ENCODE measurements around the gene TEX44.
"Not testable (repeated sequence)": the region's sequence is repeated elsewhere in the genome, so short reads cannot be mapped to it uniquely, and the experiment has no call there.

The TEX44 gene

DNA sequence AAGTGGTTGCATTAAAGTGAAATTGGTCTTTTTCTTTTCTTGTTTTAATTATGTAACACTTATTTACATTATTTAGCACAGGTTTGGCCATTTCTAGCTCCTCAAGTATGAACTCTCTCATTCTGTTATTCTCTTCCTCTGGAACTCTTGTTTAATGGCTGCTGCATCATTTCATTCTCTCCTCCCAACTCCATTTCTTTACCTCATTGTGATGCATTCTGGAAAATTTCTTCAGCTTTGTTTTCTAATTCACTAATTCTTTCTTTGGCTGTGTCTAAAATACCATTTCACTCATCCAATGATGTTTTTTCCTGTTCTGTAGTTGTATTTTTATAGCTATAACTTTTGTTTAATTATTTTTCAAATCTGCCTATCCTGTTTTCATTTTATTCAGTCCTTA is 39.9 kb upstream of the TEX44 start:
- Histone ChIP-seq H3K9me3 (ENCODE audit: insufficient read depth, low read length) (peaks cover 9% of the 10 kb centered on the region; the same call in 1 of the 2 replicates), H3F3A (ENCODE audit: insufficient read depth) (no peaks in the 10 kb centered on the region), H3K4me3 (ENCODE audit: insufficient read depth, low read length, poor library complexity, severe bottlenecking) (no peak overlapping the region), H3K79me2 (ENCODE audit: insufficient read depth, low read length) (no peaks in the 10 kb centered on the region), H3K9ac (ENCODE audit: low read length) (no peak overlapping the region), H3K9me2 (replicated peaks; ENCODE audit: insufficient read depth, low read length) (no peaks in the 10 kb centered on the region), H3K27me3 (ENCODE audit: low read length) (no peaks in the 10 kb centered on the region), H2AFZ (ENCODE audit: low read depth, low read length, severe bottlenecking) (no peak overlapping the region), H3K27ac (ENCODE audit: low read depth, low read length) (no peak overlapping the region), H4K20me1 (ENCODE audit: low read depth, low read length) (no peaks in the 10 kb centered on the region), H3K4me2 (ENCODE audit: low read depth, low read length, poor library complexity, severe bottlenecking) (no peak overlapping the region), H3K36me3 (ENCODE audit: low read length) (peaks cover 4% of the 10 kb centered on the region; the same call in 1 of the 2 replicates)
- TF ChIP-seq EZH2phosphoT487 (conservative IDR thresholded peaks at IDR 0.05; ENCODE audit: low read length): no peak
- no peak for TF ChIP-seq CTCF (IDR thresholded peaks at IDR 0.05; ENCODE audit: insufficient read depth, low read length, poor library complexity, severe bottlenecking)

DNA sequence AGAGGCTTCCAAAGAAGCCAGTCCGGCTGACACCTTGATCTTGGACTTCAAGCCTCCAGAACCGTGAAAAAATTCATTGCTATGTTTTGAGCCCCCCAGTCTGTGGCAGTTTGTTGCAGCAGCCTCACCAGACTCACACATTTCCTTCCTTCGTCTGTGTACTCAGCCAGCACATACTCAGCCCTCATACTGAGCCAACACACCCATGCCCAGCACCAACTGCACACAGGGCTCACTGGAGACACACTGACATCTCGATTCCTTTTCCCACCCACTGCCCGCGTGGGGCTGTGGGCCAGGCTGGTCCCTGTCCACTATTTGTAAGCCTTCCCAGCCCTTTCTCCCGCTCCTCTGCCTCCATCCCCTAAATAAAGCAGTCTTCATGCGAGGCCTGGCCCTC is 38.3 kb upstream of the TEX44 start:
- Histone ChIP-seq H3K27ac (ENCODE audit: low read depth, low read length) (no peak overlapping the region), H3K4me3 (ENCODE audit: insufficient read depth, low read length, poor library complexity, severe bottlenecking) (no peak overlapping the region), H3K4me2 (ENCODE audit: low read depth, low read length, poor library complexity, severe bottlenecking) (no peak overlapping the region), H3K27me3 (ENCODE audit: low read length) (no peaks in the 10 kb centered on the region), H3K9me2 (replicated peaks; ENCODE audit: insufficient read depth, low read length) (no peaks in the 10 kb centered on the region), H4K20me1 (ENCODE audit: low read depth, low read length) (no peaks in the 10 kb centered on the region), H3K79me2 (ENCODE audit: insufficient read depth, low read length) (no peaks in the 10 kb centered on the region), H3K9ac (ENCODE audit: low read length) (no peak overlapping the region), H2AFZ (ENCODE audit: low read depth, low read length, severe bottlenecking) (no peak overlapping the region), H3K36me3 (ENCODE audit: low read length) (peaks cover 4% of the 10 kb centered on the region; the same call in 1 of the 2 replicates), H3F3A (ENCODE audit: insufficient read depth) (no peaks in the 10 kb centered on the region), H3K9me3 (ENCODE audit: insufficient read depth, low read length) (peaks cover 9% of the 10 kb centered on the region; the same call in 1 of the 2 replicates)
- no peak for TF ChIP-seq EZH2phosphoT487 (conservative IDR thresholded peaks at IDR 0.05; ENCODE audit: low read length)
- no peak for TF ChIP-seq CTCF (IDR thresholded peaks at IDR 0.05; ENCODE audit: insufficient read depth, low read length, poor library complexity, severe bottlenecking)

- H2AFZ ChIP-seq (ENCODE audit: low read depth, low read length, severe bottlenecking): no peak overlapping the region
- peaks cover 9% of the 10 kb centered on the region; the same call in 1 of the 2 replicates for H3K9me3 ChIP-seq (ENCODE audit: insufficient read depth, low read length)
- no peak overlapping the region for H3K4me2 ChIP-seq (ENCODE audit: low read depth, low read length, poor library complexity, severe bottlenecking)
- H3K9ac ChIP-seq (ENCODE audit: low read length): no peak overlapping the region
- H3K79me2 ChIP-seq (ENCODE audit: insufficient read depth, low read length): no peaks in the 10 kb centered on the region
- H3F3A ChIP-seq (ENCODE audit: insufficient read depth): no peaks in the 10 kb centered on the region
- TF ChIP-seq EZH2phosphoT487 (conservative IDR thresholded peaks at IDR 0.05; ENCODE audit: low read length) (no peak), CTCF (IDR thresholded peaks at IDR 0.05; ENCODE audit: insufficient read depth, low read length, poor library complexity, severe bottlenecking) (no peak)
- no peak overlapping the region for H3K4me3 ChIP-seq (ENCODE audit: insufficient read depth, low read length, poor library complexity, severe bottlenecking)
- no peak overlapping the region for H3K27ac ChIP-seq (ENCODE audit: low read depth, low read length)
- no peaks in the 10 kb centered on the region for H3K9me2 ChIP-seq (replicated peaks; ENCODE audit: insufficient read depth, low read length)
- H3K36me3 ChIP-seq (ENCODE audit: low read length): peaks cover 4% of the 10 kb centered on the region; the same call in 1 of the 2 replicates
- H3K27me3 ChIP-seq (ENCODE audit: low read length): no peaks in the 10 kb centered on the region
- no peaks in the 10 kb centered on the region for H4K20me1 ChIP-seq (ENCODE audit: low read depth, low read length)
Observed at GRCh38 chr2:231554748-231555545, 37.7 kb upstream of the TEX44 start.

DNA sequence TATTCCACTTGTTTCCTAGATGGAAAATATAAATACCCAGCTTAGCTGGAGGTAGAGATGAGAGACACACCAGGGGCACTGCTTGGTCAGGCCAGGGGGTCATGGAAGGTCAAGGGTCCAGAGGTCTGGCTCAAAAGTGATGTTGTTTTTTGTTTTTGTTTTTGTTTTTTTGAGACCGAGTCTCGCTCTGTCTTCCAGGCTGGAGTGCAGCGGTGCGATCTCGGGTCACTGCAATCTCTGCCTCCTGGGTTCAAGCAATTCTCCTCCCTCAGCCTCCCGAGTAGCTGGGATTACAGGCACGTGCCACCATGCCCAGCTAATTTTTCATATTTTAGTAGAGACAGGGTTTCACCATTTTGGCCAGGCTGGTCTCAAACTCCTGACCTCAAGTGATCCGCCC is 36.2 kb upstream of the TEX44 start:
- H3K4me2 ChIP-seq (ENCODE audit: low read depth, low read length, poor library complexity, severe bottlenecking); H3F3A ChIP-seq (ENCODE audit: insufficient read depth); H3K9me2 ChIP-seq (replicated peaks; ENCODE audit: insufficient read depth, low read length); H3K9me3 ChIP-seq (ENCODE audit: insufficient read depth, low read length); H4K20me1 ChIP-seq (ENCODE audit: low read depth, low read length); H3K27ac ChIP-seq (ENCODE audit: low read depth, low read length); H3K4me3 ChIP-seq (ENCODE audit: insufficient read depth, low read length, poor library complexity, severe bottlenecking); H3K9ac ChIP-seq (ENCODE audit: low read length); H3K27me3 ChIP-seq (ENCODE audit: low read length); H2AFZ ChIP-seq (ENCODE audit: low read depth, low read length, severe bottlenecking); H3K36me3 ChIP-seq (ENCODE audit: low read length); H3K79me2 ChIP-seq (ENCODE audit: insufficient read depth, low read length): not testable (repeated sequence)
